Testis (tissue), 3 donors: Measurements from ENCODE around the gene SEC11A. TPM values are rescaled to one million over a fixed set of nuclear protein-coding genes. Genes with fewer than 3 reads are reported as not detected.

Source experiments
- DNase-seq: peaks from one replicate; pipeline ENCODE4 v3.0.0-alpha.2; 2019
- H3K27ac ChIP-seq, 2 donors: fragments of 200-600 bp; sonication (generic); one replicate each; pipeline ENCODE4 v1.5.1; 2019
- H3K27me3 ChIP-seq: fragments of 200-600 bp; sonication (generic); one replicate; pipeline ENCODE4 v1.5.1; 2019
- H3K36me3 ChIP-seq: fragments of 200-600 bp; sonication (generic); one replicate; pipeline ENCODE4 v1.5.1; 2017; ENCODE audit warnings: low read depth; ENCODE audit errors: missing control alignments
- H3K4me1 ChIP-seq: fragments of 200-600 bp; sonication (generic); one replicate; pipeline ENCODE4 v1.5.1; 2019
- H3K4me3 ChIP-seq, 2 donors: fragments of 200-600 bp; sonication (generic); one replicate each; pipeline ENCODE4 v1.5.1; 2017 to 2019
- H3K9me3 ChIP-seq: fragments of 200-600 bp; sonication (generic); one replicate; pipeline ENCODE4 v1.5.1; 2017
- CTCF ChIP-seq, 3 experiments: fragments of 450-650 bp in 2 of 3; fragments of 200-600 bp in 1 of 3; sonication (generic) in 1 of 3; IDR thresholded peaks; one replicate each; pipeline ENCODE4 v1.5.1; 2016 to 2019; ENCODE audit warnings: antibody characterized with exemption in 3 of 3, mild to moderate bottlenecking in 2 of 3, moderate library complexity in 1 of 3
- POLR2A ChIP-seq: fragments of 450-650 bp; IDR thresholded peaks from one replicate; pipeline ENCODE4 v1.6.1; 2017; ENCODE audit warnings: antibody characterized with exemption, mild to moderate bottlenecking, moderate library complexity
- WGBS, 2 donors: methylation state at CpG; one replicate each; pipeline ENCODE4 v1.1.5; 2018; 5-methylcytosine and 5-hydroxymethylcytosine counted together
- intact Hi-C: fragments of 100-400 bp; cut with DNase I; formaldehyde crosslinking; loops from one replicate; pipeline ENCODE4 v1.15.1; 2023; ENCODE audit warnings: low total_unique reads
- polyA plus RNA-seq: library from polyadenylated mRNA; stranded (reverse); fragments of 350-450 nt; fragmentation: Illumina TruSeq; extraction: RNeasy Lipid Tissue Mini Kit (QIAGEN cat#74804); gene quantifications from one replicate; pipeline ENCODE4 v1.2.3, GENCODE V29; 2014; ENCODE audit warnings: low read depth, low replicate concordance; ENCODE audit not compliant: insufficient read depth
- total RNA-seq, 2 donors: library from RNA; depleted of rRNA; stranded (reverse); fragments of >200 nt; gene quantifications; one replicate each; pipeline ENCODE4 v1.2.3, GENCODE V29; 2016

SEC11A gene
- total and polyA plus RNA-seq, 3 donors from 2014 or later: 67.7 to 121 (median 88.9) TPM

- no peaks in the 10 kb centered on the region for H3K9me3 ChIP-seq
- no peak overlapping the region for H3K4me3 ChIP-seq
- H3K36me3 ChIP-seq: no peaks in the 10 kb centered on the region
- H3K4me1 ChIP-seq: no peaks in the 10 kb centered on the region
- no peak for DNase-seq
- H3K27ac ChIP-seq: no peak overlapping the region
- TF ChIP-seq CTCF (IDR thresholded peaks at IDR 0.05) (no peak), POLR2A (no peak)
- H3K27me3 ChIP-seq: no peaks in the 10 kb centered on the region
- intact Hi-C loops: no loop called here
Observed at GRCh38 chr15:84731774-84732173, 15.8 kb upstream of the SEC11A start.

- Histone ChIP-seq H3K4me1 (no peaks in the 10 kb centered on the region), H3K27ac (no peak overlapping the region), H3K4me3 (no peak overlapping the region), H3K36me3 (no peaks in the 10 kb centered on the region), H3K9me3 (no peaks in the 10 kb centered on the region), H3K27me3 (no peaks in the 10 kb centered on the region)
- TF ChIP-seq POLR2A (no peak), CTCF (IDR thresholded peaks at IDR 0.05) (no peak)
- WGBS, 2 donors: 93 to 99% methylated on average over 6 of the region's 6 CpGs
- intact Hi-C loops: no loop called here
- no peak for DNase-seq
Observed at GRCh38 chr15:84727429-84727828, 11.5 kb upstream of the SEC11A start.

- intact Hi-C loops: no loop called here
- Histone ChIP-seq H3K4me1 (no peaks in the 10 kb centered on the region), H3K27ac (peak overlapping the region in 1 of 2 donors; percentile 26), H3K36me3 (no peaks in the 10 kb centered on the region), H3K9me3 (no peaks in the 10 kb centered on the region), H3K27me3 (no peaks in the 10 kb centered on the region), H3K4me3 (no peak overlapping the region)
- DNase-seq: peak; percentile 19
- 33 to 53% methylated on average over 1 of the region's 1 CpG for WGBS, 2 donors
- TF ChIP-seq POLR2A (no peak), CTCF (IDR thresholded peaks at IDR 0.05) (no peak)
Observed at GRCh38 chr15:84725001-84725491, 9.1 kb upstream of the SEC11A start.

- TF ChIP-seq POLR2A: no peak
- no peak for TF ChIP-seq CTCF (IDR thresholded peaks at IDR 0.05)
- Histone ChIP-seq H3K27me3 (no peaks in the 10 kb centered on the region), H3K4me3 (no peak overlapping the region), H3K27ac (no peak overlapping the region), H3K4me1 (no peaks in the 10 kb centered on the region), H3K36me3 (no peaks in the 10 kb centered on the region), H3K9me3 (no peaks in the 10 kb centered on the region)
- DNase-seq: no peak
- WGBS, 2 donors: 79 to 94% methylated on average over 2 of the region's 2 CpGs
- intact Hi-C loops: no loop called here
Observed at GRCh38 chr15:84722628-84723027, 6.7 kb upstream of the SEC11A start.

GRCh38 chr15:84721371-84721770 lies 5.4 kb upstream of the SEC11A start:
- no peaks in the 10 kb centered on the region for H3K27me3 ChIP-seq
- no peak for TF ChIP-seq POLR2A
- no peak for TF ChIP-seq CTCF (IDR thresholded peaks at IDR 0.05)
- H3K4me3 ChIP-seq: no peak overlapping the region
- no peaks in the 10 kb centered on the region for H3K9me3 ChIP-seq
- intact Hi-C loops: no loop called here
- 71 to 88% methylated on average over 2 of the region's 2 CpGs for WGBS, 2 donors
- no peaks in the 10 kb centered on the region for H3K36me3 ChIP-seq
- DNase-seq: no peak
- no peak overlapping the region for H3K27ac ChIP-seq
- H3K4me1 ChIP-seq: no peaks in the 10 kb centered on the region
